Psoas muscle (tissue), 8 donors: ENCODE measurements around the gene MINDY3. TPM values are rescaled to one million over a fixed set of nuclear protein-coding genes. Genes with fewer than 3 reads are reported as not detected.

Experiments used
- ATAC-seq, 4 donors: fragments of 200-7000 bp; cut with Tn5 transposase; one replicate each; pipeline ENCODE4 v1.9.1; 2020; ENCODE audit warnings: moderate library complexity in 3 of 4, mild to moderate bottlenecking in 2 of 4
- DNase-seq, 2 donors: peaks; one replicate each; pipeline ENCODE4 v3.0.0-alpha.2; 2020
- H3K27ac ChIP-seq: fragments of 200-600 bp; one replicate; pipeline ENCODE4 v1.8.0; 2022
- H3K27me3 ChIP-seq, 3 donors: fragments of 200-600 bp in 1 of 3; one replicate each; pipeline versions ENCODE4 v1.6.1 to v1.8.0; 2013 to 2022; ENCODE audit warnings: low read length in 2 of 3, mild to moderate bottlenecking in 2 of 3, moderate library complexity in 1 of 3; ENCODE audit not compliant: insufficient read depth in 3 of 3
- H3K36me3 ChIP-seq, 2 donors: fragments of 200-600 bp in 1 of 2; one replicate each; pipeline versions ENCODE4 v1.6.1 to v1.8.0; 2013 to 2022; ENCODE audit warnings: low read depth in 1 of 2, mild to moderate bottlenecking in 1 of 2, moderate library complexity in 1 of 2; ENCODE audit not compliant: insufficient read depth in 1 of 2
- H3K4me1 ChIP-seq: fragments of 200-600 bp; one replicate; pipeline ENCODE4 v1.8.0; 2022
- H3K4me3 ChIP-seq: fragments of 200-600 bp; one replicate; pipeline ENCODE4 v1.8.0; 2022; ENCODE audit warnings: mild to moderate bottlenecking
- H3K9me3 ChIP-seq: fragments of 200-600 bp; one replicate; pipeline ENCODE4 v1.8.0; 2022
- WGBS, 3 donors: extraction: QIAGEN DNeasy Blood & Tissue Kit; methylation state at CpG; one replicate each; pipeline versions ENCODE4 v1.1.6 to v1.1.7; 2013; 5-methylcytosine and 5-hydroxymethylcytosine counted together
- intact Hi-C, 2 donors: fragments of 100-400 bp; cut with DNase I; formaldehyde crosslinking; loops; one replicate each; pipeline versions ENCODE4 v1.11.0 to v1.14.2; 2022
- polyA plus RNA-seq, 3 donors: library from polyadenylated mRNA; stranded (reverse); fragments of 200-250 nt; gene quantifications; one replicate each; pipeline ENCODE4 v1.2.3, GENCODE V29; 2013
- total RNA-seq, 4 donors: library from RNA; stranded (reverse); fragmentation: NEBNext Ultra II Directional in 2 of 4; extraction: Animal tissue kit (Norgen Biotek cat#: 25700) in 2 of 4; gene quantifications; one replicate each; pipeline versions ENCODE4 v1.2.1 to v1.2.4, GENCODE V29; 2021 to 2023
- TF ChIP-seq, protein P1 (sequence below): fragments of 200-600 bp; IDR thresholded peaks from one replicate; pipeline ENCODE4 v1.8.0; 2022; ENCODE audit warnings: antibody characterized with exemption
- donor health status: healthy with polysubstance abuse.
- donor health status: DM: no; HTN: no; CAD: no; lungs with moderate emphysema.
- donor health status: Bipolar disorder and iron deficiency.
- donor health status: healthy.
- donor health status: DM: yes; HTN: yes; CAD: no.
- donor health status: DM: no; HTN: no; CAD: no.
- donor health status: DM: no; HTN: no; CAD: no.
- donor health status: DM: yes; HTN: yes; CAD: no.

The MINDY3 gene
- total and polyA plus RNA-seq, 7 donors, result 6.1 to 17.5 (median 9.9) TPM

- ATAC-seq, result no peak
- DNase-seq, result no peak
- no peak overlapping the region for H3K27ac ChIP-seq
- peaks cover 2 to 52% (median 3%) of the 10 kb centered on the region in 3 donors for H3K27me3 ChIP-seq
- intact Hi-C loops, result no loop called here
- 93 to 100% (median 98%) methylated on average over 1 of the region's 1 CpG for WGBS, 3 donors
- no peaks in the 10 kb centered on the region for H3K36me3 ChIP-seq
- no peak overlapping the region for H3K4me3 ChIP-seq
- TF ChIP-seq, protein P1, sequence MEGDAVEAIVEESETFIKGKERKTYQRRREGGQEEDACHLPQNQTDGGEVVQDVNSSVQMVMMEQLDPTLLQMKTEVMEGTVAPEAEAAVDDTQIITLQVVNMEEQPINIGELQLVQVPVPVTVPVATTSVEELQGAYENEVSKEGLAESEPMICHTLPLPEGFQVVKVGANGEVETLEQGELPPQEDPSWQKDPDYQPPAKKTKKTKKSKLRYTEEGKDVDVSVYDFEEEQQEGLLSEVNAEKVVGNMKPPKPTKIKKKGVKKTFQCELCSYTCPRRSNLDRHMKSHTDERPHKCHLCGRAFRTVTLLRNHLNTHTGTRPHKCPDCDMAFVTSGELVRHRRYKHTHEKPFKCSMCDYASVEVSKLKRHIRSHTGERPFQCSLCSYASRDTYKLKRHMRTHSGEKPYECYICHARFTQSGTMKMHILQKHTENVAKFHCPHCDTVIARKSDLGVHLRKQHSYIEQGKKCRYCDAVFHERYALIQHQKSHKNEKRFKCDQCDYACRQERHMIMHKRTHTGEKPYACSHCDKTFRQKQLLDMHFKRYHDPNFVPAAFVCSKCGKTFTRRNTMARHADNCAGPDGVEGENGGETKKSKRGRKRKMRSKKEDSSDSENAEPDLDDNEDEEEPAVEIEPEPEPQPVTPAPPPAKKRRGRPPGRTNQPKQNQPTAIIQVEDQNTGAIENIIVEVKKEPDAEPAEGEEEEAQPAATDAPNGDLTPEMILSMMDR, result no peak
- no peaks in the 10 kb centered on the region for H3K9me3 ChIP-seq
- H3K4me1 ChIP-seq, result peaks cover 10% of the 10 kb centered on the region
Observed at GRCh38 chr10:15863323-15863722, 3.0 kb upstream of the MINDY3 start.

GRCh38 chr10:15860692-15861201, 440 bp upstream of the MINDY3 start:
- Histone ChIP-seq H3K9me3 (no peaks in the 10 kb centered on the region), H3K4me1 (peaks cover 16% of the 10 kb centered on the region), H3K36me3 (no peaks in the 10 kb centered on the region), H3K27me3 (peaks cover 0 to 27% (median 0%) of the 10 kb centered on the region in 3 donors), H3K4me3 (peak overlapping the region; percentile 80), H3K27ac (peak overlapping the region; percentile 77)
- intact Hi-C loops, result no loop called here
- no peak for ATAC-seq
- TF ChIP-seq, protein P1, result no peak
- no peak for DNase-seq
- 38 to 50% (median 45%) methylated on average over 8 of the region's 8 CpGs for WGBS, 3 donors

GRCh38 chr10:15859509-15859905, 800 bp downstream of the MINDY3 start:
- H3K27me3 ChIP-seq, result peaks cover 0 to 14% (median 0%) of the 10 kb centered on the region in 3 donors
- peaks cover 16% of the 10 kb centered on the region for H3K4me1 ChIP-seq
- H3K27ac ChIP-seq, result peak overlapping the region; percentile 77
- DNase-seq (no peak), ATAC-seq (no peak)
- no peaks in the 10 kb centered on the region for H3K9me3 ChIP-seq
- TF ChIP-seq, protein P1, result no peak
- intact Hi-C loops, result no loop called here
- H3K4me3 ChIP-seq, result peak overlapping the region; percentile 80
- 4 to 7% (median 4%) methylated on average over 10 of the region's 10 CpGs for WGBS, 3 donors
- no peaks in the 10 kb centered on the region for H3K36me3 ChIP-seq

DNA sequence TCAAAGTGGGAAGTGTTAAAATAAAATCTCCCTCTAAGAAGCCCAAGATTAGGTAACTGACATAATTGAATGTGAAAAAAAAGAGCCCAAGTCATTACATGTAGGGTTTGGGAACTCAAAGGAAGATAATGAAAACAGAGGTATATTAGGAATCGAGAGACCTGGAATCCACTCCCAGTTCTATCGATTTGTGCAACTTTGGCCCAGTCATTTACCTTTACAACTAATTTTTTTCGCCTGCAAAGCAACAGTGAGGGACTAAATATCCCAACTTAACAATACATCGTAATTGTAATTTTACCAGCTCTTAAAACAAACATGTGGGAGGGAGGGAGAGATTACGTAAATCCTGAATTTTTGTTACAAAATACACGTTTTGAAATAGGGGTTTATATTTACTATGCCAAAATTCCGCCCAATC, 1.4 kb downstream of the MINDY3 start:
- H3K4me1 ChIP-seq, result peaks cover 16% of the 10 kb centered on the region

More for the DNA sequence above, 1.4 kb downstream of the MINDY3 start:
- intact Hi-C loops, result no loop called here
- Histone ChIP-seq H3K9me3 (no peaks in the 10 kb centered on the region), H3K27me3 (peaks cover 0 to 8% (median 0%) of the 10 kb centered on the region in 3 donors), H3K27ac (no peak overlapping the region), H3K36me3 (no peaks in the 10 kb centered on the region), H3K4me3 (peak overlapping the region; percentile 80)
- 71 to 76% (median 74%) methylated on average over 7 of the region's 7 CpGs for WGBS, 3 donors
- DNase-seq, result no peak
- TF ChIP-seq, protein P1, result no peak
- no peak for ATAC-seq
